Measurements from ENCODE around the gene CMYA5.

Gene CMYA5

DNA sequence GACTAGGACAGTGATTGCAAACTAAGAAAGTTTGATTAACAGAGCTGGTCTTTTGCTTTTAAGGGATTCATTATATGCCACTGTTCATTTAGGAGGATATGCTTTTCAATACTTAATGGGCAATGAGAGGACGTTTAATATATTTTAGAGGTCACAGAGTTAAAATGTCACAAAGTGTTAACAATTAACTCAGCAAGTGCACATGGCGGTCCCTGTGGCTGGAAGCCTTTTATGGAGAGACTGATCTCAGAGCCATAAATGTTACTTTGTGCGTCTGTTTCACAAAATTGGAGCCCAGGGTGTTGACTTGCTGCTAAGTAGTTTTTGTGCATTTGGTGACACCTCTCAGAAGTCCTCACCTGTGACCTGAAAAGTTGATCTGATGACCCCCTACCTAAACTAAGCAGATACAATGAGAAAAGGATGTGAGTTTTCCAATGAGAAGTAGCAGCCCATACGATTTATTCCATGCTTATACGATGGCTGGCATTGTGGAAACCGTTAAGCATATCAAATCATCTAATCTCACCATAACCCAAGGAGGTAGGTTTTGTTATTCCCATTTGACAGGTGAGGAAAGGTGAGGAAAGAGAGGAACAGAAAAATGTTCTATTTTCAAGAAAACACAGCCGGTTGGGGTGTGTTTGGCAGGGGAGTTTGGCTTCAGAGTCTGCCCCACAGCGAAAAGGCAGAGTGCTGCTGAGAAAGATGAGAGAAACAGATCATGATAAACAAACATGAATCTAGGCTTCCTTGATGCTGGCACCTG lies 64.4 kb downstream of the CMYA5 start:
- Histone ChIP-seq H3K4me3 (ENCODE audit: low read depth, low read length, poor library complexity, severe bottlenecking) (no peak overlapping the region), H3K27ac (ENCODE audit: low read depth, low read length, poor library complexity, severe bottlenecking) (no peak overlapping the region), H3K9me2 (ENCODE audit: low read depth, low read length) (no peaks in the 10 kb centered on the region), H3F3A (ENCODE audit: insufficient read depth, low read length) (no peaks in the 10 kb centered on the region), H3K4me1 (ENCODE audit: insufficient read depth, low read length, severe bottlenecking) (no peaks in the 10 kb centered on the region), H3K27me3 (ENCODE audit: insufficient read depth, low read length) (no peaks in the 10 kb centered on the region), H3K9me3 (ENCODE audit: low read length) (no peaks in the 10 kb centered on the region), H4K20me1 (ENCODE audit: insufficient read depth, low read length) (no peaks in the 10 kb centered on the region), H3K9ac (ENCODE audit: low read length) (no peak overlapping the region), H3K4me2 (ENCODE audit: low read length) (no peak overlapping the region), H3K36me3 (ENCODE audit: insufficient read depth, low read length) (no peaks in the 10 kb centered on the region), H3K79me2 (ENCODE audit: insufficient read depth, low read length) (no peaks in the 10 kb centered on the region), H2AFZ (ENCODE audit: low read length) (no peak overlapping the region)
- no peak for TF ChIP-seq CTCF (IDR thresholded peaks at IDR 0.05; ENCODE audit: low read length)
- no peak for TF ChIP-seq EZH2 (IDR thresholded peaks at IDR 0.05; ENCODE audit: borderline replicate concordance, low read length)

DNA sequence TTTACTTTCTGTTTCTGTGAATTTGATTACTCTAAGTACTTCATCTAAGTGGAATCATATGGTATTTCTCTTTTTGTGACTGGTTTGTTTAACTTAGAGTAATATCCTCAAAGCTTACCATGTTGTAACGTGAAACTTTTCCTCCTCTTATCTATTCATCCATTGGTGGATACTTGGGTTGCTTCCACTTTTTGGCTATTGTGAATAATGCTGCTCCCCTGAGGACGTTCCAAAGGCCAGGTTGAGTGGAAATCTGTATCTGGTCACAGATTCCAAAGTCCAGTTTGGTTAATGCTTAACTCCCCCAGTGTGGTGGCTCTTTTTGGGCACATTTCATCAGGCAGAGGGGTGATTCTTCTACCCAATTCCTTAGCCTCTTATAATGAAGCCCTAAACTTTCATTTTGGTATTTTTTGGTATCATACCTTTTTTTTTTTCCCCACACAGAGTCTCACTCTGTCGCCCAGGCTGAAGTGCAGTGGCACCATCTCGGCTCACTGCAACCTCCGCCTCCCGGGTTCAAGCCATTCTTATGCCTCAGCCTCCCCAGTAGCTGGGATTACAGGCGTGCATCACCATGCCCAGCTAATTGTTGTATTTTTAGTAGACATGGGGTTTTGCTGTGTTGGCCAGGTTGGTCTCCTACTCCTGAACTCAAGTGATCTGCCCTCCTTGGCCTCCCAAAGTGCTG lies 65.4 kb downstream of the CMYA5 start:
- H3K4me3 ChIP-seq (ENCODE audit: low read depth, low read length, poor library complexity, severe bottlenecking), result no peak overlapping the region
- no peaks in the 10 kb centered on the region for H3K27me3 ChIP-seq (ENCODE audit: insufficient read depth, low read length)
- H3K27ac ChIP-seq (ENCODE audit: low read depth, low read length, poor library complexity, severe bottlenecking), result no peak overlapping the region
- H3K9me3 ChIP-seq (ENCODE audit: low read length), result no peaks in the 10 kb centered on the region
- no peak overlapping the region for H3K9ac ChIP-seq (ENCODE audit: low read length)
- H4K20me1 ChIP-seq (ENCODE audit: insufficient read depth, low read length), result no peaks in the 10 kb centered on the region
- no peak overlapping the region for H3K4me2 ChIP-seq (ENCODE audit: low read length)
- H3K79me2 ChIP-seq (ENCODE audit: insufficient read depth, low read length), result no peaks in the 10 kb centered on the region
- H3K4me1 ChIP-seq (ENCODE audit: insufficient read depth, low read length, severe bottlenecking), result no peaks in the 10 kb centered on the region
- H3K9me2 ChIP-seq (ENCODE audit: low read depth, low read length), result no peaks in the 10 kb centered on the region
- H3F3A ChIP-seq (ENCODE audit: insufficient read depth, low read length), result no peaks in the 10 kb centered on the region
- TF ChIP-seq EZH2 (IDR thresholded peaks at IDR 0.05; ENCODE audit: borderline replicate concordance, low read length) (no peak), CTCF (IDR thresholded peaks at IDR 0.05; ENCODE audit: low read length) (no peak)
- no peak overlapping the region for H2AFZ ChIP-seq (ENCODE audit: low read length)
- no peaks in the 10 kb centered on the region for H3K36me3 ChIP-seq (ENCODE audit: insufficient read depth, low read length)

GRCh38 chr5:79756076-79756475 lies 66.4 kb downstream of the CMYA5 start:
- H3K4me2 ChIP-seq (ENCODE audit: low read length), result no peak overlapping the region

More at GRCh38 chr5:79756076-79756475, 66.4 kb downstream of the CMYA5 start:
- no peaks in the 10 kb centered on the region for H3F3A ChIP-seq (ENCODE audit: insufficient read depth, low read length)
- H2AFZ ChIP-seq (ENCODE audit: low read length), result no peak overlapping the region
- H3K4me3 ChIP-seq (ENCODE audit: low read depth, low read length, poor library complexity, severe bottlenecking), result no peak overlapping the region
- no peak overlapping the region for H3K9ac ChIP-seq (ENCODE audit: low read length)
- no peaks in the 10 kb centered on the region for H3K27me3 ChIP-seq (ENCODE audit: insufficient read depth, low read length)
- H3K27ac ChIP-seq (ENCODE audit: low read depth, low read length, poor library complexity, severe bottlenecking), result no peak overlapping the region
- H3K9me2 ChIP-seq (ENCODE audit: low read depth, low read length), result no peaks in the 10 kb centered on the region
- no peaks in the 10 kb centered on the region for H3K9me3 ChIP-seq (ENCODE audit: low read length)
- no peaks in the 10 kb centered on the region for H4K20me1 ChIP-seq (ENCODE audit: insufficient read depth, low read length)
- no peaks in the 10 kb centered on the region for H3K36me3 ChIP-seq (ENCODE audit: insufficient read depth, low read length)
- no peak for TF ChIP-seq EZH2 (IDR thresholded peaks at IDR 0.05; ENCODE audit: borderline replicate concordance, low read length)
- no peak for TF ChIP-seq CTCF (IDR thresholded peaks at IDR 0.05; ENCODE audit: low read length)
- H3K79me2 ChIP-seq (ENCODE audit: insufficient read depth, low read length), result no peaks in the 10 kb centered on the region
- no peaks in the 10 kb centered on the region for H3K4me1 ChIP-seq (ENCODE audit: insufficient read depth, low read length, severe bottlenecking)

Measured in OCI-LY1 (cell line).